ENCODE measurements around the gene MPZL1.
"Not testable (repeated sequence)": the region's sequence is repeated elsewhere in the genome, so short reads cannot be mapped to it uniquely, and the experiment has no call there.

Gene MPZL1

DNA sequence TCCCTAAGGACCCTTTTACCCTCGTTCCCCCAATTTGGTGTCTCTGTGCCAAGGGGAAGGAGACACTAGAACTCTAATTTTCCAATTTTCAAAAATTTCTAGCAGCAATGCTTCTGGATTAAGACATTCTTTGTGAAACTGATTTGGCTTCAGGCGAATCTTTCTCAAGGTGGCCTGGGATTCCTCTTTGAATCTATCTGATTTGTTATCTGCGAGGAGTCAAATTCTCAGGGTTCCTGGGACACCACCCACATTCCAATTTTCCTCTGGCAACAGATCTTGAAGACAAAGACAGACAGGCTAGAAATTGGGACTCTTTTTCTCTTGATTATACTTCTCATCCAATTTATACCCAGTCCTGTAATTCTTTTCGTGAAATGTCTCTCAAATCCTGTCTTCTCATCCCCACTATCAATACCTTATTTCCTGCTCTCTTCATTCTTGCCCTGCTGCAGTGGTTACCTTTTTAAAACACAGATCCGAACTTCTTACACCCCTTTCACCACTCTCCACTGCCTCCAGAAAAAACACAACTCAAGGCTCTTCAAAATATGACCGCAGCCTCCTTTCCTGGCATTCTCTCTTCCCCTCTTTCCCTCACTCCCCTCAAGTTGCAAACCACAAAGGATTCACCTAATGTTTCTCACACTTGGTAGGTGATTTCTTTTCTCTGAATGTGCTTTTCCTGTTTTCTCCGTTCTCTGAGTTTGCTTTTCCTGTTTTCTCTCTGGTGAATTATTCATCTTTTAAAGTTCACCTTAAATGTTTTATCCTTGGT is 2.7 kb upstream of the MPZL1 start:
- no peak for DNase-seq

DNA sequence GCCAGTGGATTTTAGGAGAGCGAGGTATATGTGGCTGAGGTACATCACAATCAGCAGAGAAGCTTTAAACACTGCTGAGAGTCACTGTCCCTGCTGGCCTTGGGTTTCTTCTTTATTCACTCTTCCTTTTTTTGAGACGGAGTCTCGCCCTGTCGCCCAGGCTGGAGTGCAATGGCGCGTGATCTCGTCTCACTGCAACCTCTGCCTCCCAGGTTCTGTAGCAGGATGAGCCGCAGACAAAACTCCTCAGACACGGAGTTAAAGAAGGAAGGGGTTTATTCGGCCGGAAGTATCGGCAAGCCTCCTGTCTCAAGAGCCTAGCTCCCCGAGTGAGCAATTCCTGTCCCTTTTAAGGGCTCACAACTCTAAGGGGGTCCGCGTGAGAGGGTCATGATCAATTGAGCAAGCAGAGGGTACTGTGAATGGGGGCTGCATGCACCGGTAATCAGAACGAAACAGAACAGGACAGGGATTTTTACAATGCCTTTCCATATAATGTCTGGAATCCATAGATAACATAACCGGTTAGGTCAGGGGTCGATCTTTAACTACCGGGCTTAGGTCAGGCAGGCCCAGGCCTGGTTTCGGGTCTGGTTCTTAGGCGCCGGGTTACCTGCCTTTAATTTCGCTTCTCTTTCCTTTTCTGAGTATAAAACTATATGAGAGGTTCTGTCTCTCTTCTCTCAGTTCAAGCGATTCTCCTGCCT is 1.9 kb upstream of the MPZL1 start:
- DNase-seq: not testable (repeated sequence)

DNA sequence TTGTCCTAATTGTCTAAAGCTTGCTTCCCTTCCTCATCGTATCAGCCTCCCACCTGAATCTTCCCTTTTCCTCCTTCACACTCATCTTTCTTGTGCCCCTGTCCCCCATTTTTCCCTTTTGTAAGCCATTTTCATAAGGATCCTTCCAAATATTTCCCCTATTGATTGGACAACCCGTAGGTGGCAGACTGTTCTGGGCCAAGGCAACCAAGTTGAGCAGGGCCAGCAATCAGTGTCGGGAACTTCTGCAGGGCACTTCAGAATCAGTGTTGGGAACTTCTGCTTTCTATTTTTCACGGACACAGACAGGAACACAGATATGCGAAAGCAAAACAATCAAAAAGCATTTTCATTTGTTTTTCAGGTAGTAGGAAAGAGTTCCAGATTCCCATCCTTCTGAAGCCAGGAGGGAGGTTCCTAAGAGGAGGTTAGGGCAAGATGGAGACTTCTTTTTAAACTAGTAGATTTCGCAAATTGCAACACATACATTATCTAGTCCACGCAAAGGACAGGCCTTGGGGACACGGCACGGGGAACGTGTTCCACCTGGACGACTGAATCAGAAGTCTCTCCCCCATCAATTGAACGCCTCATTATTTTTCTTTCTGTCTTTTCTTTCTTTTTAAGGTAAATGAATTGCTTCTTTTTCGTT is 691 bp upstream of the MPZL1 start:
- no peak for DNase-seq

DNA sequence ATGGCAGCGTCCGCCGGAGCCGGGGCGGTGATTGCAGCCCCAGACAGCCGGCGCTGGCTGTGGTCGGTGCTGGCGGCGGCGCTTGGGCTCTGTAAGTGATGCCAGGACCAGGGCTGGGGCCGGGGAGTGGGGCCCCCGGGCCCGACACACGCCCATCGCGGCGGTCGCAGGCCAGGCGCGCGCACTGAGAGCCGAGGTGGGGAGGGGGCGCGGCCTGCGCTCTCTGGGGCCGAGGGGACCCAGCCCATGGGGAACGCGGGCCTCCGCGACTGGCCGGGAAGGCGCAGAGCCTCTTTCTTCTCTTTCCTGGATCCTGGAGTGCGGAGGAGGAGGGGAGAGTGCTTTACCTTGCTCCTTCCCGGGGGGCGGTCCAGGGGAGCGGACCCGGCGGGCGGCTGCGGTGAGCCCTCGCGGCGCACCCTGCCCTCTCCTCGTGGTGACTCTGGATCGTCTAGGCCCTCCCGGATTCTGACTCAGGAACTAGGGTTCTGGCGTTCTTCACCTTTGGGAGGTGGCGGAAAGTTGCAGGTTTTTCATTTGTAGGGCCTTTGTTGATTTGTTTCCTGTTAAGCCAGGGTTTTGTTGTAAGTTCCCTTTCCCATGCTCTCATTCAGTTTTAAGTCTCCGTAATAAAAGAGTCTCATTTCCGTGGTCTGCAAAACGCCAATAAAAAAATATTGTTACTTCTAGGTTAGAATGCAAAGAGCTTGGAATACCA is 529 bp downstream of the MPZL1 start:
- DNase-seq: peak; percentile 99

DNA sequence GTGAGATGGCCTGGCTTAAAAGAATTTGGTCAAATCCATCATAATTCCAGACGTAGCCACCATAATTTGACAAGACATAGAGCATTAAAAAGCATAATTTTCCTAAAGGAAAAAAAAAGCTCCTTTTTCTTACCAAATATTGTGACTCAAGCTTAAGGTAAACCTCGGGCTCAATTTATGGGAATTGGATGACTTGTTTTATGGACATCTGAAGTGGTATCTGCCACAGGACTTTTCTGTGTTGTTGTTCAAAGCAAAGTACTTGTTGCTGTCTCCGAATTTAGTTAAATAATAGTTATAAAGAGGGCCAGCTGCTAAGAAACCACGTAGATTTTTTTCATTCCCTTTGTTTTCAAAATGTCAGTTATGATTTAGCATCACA is 1.1 kb downstream of the MPZL1 start:
- no peak for DNase-seq

DNA sequence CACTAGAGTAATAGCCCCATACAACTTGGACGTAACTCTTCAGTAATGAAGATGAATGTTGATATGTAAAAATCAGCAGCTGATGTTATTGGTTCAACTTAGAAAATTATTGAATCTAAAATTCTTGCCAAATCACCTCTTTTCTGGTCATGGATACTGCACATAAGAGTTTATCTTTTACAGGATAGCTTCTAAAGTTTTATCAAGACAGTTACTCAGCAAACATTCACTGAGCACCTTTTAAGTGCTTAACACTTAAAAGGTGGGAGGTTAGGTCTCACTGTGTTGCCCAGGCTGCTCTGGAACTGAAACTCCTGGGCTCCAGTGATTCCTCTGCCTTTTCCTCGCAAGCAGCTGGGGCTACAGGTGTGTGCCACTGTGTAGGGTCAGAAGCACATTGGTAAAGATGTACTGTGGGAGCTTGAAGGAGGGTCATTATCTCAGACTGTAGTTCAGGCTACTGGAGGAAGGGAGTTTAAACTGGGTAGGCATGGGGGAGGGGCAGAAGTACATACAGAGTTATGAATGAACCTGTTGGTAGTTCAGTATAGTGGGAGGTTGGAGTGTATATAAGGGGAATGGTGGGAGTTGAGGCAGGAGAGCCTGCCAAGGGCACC is 2.0 kb downstream of the MPZL1 start:
- DNase-seq: no peak

DNA sequence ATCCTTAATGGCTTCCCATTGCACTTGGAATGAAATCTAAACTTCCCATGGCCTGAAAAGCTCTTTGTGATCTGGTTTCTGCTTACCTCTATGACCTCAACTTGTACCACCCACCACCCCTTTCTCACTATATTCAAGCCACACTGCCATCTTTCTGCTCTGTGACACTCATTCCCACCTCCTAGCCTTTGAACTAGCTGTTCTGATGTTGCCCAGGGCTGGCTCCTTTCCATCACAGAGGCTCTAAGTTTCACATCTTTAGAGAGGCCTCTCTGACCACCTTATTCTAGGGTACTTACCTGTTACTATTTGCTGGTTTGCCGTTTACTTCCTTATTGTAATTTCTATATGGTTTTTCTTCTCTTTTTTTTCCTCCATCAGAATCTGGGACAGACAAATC is 4.2 kb downstream of the MPZL1 start:
- DNase-seq: no peak

DNA sequence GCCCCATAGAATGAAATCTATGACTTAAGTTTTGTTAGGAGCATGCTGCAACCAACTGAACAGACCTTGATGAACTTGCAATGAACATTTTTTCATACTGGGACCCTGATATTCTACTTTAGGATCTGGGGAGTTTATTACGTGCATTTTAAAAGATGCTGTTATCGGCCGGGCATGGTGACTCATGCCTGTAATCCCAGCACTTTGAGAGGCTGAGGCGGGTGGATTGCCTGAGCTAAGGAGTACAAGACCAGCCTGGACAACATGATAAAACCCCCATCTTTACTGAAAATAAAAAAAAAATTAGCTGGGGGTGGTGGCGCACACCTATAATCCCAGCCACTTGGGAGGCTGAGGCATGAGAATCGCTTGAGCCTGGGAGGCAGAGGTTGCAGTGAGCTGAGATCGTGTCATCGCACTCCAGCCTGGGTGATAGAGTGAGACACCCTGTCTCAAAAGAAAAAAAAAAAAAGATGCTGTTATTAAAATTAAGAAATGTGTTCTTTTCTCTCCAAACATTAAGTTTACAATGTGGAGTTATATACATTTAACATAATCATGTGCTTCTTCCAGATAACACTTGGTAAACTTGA is 7.1 kb downstream of the MPZL1 start:
- DNase-seq: no peak

DNA sequence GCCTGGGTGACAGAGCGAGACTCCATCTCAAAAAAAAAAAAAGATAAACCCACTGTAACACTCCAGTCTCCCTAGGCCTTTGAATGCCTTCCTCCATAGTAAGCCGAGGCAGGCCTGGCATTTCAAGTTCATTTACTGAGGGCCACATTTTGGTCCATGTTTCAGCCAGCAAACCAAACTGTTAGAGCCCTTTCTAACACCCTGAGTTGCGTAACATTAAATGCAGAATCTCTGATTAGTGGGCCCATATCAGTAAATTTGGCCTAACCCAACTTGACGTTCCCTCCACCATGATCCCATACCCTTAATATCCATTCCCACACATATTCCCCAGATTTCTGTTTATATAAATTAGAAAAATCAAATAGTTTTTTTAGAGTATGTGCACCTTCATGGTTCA is 12.4 kb downstream of the MPZL1 start:
- DNase-seq: no peak

DNA sequence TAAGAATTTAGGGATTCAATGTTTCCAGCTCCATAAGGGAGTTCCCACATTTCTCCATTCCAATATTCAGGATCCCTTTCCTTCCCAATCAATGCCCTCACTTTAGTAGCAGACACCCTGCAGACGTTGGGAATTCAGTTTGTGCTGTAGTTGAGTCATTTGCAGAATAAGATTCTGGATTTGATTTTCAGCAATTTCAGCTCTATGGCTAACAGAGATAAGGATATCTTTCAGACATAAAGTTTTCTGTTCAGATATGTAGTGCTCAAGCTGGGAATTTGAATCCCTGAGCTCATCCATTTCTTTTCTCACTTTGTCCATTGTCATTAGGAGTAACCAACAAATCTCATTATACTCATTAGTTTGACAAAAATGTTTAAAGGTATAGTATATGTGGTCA is 13.1 kb downstream of the MPZL1 start:
- no peak for DNase-seq

DNA sequence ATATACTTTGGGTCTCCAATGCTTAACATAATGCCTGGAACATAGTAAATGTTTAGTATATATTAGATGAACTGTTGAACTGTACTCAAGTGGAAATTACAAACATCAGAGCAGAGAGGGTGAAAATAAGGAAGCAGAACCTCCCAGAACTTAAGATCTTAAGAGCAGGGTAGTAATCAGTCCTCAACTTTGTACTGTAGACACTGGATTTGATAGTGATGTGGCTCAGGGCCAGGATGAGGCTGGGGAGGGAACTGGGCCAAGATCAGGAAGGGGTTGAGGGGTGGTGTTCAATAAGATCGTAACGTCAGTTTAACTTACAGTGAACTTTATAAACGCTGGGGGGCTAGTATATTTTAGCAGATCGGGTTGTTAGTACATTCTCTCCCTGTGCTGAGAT is 15.4 kb downstream of the MPZL1 start:
- DNase-seq: no peak

DNA sequence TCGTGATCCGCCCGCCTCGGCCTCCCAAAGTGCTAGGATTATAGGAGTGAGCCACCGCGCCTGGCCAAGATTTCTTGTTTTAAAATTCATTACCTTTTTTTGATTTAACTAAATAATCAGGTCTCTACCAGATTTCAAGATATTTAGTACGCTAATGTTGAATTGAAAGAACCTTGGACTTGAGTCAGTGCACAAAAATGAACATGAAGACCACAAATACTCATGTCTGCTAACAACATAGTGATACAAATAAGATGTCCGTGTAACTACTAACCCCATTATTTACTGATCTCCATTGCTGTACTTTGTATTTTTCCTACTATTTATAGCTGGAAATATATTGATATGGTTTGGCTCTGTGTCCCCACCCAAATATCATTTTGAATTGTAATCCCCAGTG is 16.4 kb downstream of the MPZL1 start:
- no peak for DNase-seq

DNA sequence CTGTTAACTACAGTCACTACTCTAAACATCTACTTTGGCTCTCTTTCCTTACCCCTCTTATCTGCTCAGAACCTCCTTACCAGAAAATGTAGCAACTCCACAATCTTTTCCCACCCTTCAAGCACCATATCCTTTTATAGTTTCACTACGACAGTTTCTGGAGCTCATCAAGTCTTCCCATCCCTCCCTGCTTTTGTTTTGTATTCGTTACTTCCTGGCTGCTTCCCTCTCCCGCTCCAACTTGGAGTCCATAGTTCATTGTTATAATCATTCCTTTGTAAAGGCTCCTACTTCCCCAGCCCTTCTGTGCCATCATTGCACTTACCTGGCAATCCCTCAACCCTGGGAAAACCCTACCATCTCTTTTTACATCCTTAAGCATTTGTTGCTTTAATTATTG is 18.0 kb downstream of the MPZL1 start:
- no peak for DNase-seq

DNA sequence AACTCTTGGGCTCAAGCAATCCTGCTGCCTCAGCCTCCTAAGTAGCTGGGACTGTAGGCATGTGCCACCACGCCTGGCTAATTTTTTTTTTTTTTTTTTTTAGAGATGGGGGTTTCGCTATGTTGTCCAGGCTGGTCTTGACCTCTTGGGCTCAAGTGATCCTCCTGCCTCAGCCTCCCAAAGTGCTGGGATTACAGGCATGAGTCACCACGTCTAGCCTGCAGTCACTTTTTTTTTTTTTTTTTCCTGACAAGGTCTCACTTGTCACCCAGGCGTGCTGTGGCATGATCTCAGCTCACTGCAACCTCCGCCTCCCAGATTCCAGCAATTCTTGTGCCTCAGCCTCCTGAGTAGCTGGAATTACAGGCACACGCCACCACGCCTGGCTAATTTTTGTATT is 19.3 kb downstream of the MPZL1 start:
- DNase-seq: not testable (repeated sequence)

DNA sequence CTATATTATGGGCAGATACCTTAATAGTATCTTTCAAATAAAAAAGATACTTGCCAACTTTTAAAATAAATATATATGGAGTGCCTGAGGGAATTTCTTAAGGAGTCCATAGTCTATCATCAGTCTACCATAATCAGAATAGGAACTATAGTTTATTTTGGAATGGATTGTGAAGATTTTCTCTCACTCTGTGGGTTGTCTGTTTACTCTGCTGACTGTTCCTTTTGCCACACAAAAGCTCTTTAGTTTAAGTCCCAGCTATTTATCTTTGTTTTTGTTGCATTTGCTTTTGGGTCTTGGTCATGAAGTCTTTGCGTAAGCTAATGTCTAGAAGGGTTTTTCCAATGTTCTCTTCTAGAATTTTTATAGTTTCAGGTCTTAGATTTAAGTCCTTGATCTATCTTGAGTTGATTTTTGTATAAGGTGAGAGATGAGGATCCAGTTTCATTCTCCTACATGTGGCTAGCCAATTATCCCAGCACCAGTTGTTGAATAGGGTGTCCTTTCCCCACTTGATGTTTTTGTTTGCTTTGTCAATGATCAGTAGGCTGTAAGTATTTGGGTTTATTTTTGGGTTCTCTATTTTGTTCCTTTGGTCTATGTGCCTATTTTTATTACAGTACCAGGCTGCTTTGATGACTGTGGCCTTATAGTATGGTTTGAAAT is 20.7 kb downstream of the MPZL1 start:
- not testable (repeated sequence) for DNase-seq

DNA sequence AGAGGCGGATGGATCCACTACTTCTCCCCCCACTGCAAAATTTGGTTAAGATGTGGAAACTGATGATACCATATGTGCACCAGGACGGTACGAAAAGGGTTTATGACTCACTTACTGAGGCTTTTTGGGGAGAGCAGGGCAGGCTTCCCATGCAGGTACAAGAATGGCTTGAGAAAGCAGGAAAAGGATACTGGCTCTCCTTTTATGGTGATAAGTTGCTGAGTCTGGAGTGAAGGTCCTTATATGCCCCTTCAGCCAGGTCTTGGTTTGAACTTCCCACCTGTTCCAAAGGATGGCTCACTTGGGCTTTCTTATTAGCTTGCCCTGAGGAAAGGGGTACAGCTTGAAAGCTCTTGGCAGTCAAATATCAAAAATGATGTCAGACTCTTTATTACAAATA is 23.1 kb downstream of the MPZL1 start:
- no peak for DNase-seq

DNA sequence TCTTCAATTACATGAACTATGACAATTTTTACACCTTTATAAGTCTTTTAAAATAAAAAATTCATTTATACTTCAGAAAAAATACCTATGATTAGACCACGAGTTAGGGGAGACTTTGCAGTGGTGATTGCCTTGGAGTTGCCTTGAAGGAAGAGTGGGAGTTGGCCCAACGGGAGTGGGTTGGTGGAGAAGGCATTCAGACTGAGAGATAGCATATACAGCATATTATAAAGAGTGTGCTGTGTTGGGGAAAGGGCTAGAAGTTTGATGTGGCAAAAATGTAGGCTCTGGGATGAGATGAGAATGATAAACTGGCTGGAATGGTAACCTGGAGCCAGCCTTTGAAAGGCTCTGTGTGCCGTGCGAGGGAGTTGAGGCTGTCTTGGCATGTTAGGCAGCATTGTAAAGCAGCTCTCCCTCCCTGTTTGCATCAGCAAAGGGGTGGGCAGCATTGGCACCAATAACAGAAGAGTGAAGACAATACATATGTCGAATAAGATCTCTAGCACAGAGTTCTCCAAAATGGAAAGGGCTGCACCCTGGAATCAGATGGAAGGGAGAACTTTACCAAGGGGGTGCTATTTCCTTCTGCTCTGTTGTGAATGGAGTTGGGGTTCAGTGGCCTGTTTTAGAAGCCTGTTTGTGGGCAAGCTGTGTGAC is 24.4 kb downstream of the MPZL1 start:
- DNase-seq: no peak

DNA sequence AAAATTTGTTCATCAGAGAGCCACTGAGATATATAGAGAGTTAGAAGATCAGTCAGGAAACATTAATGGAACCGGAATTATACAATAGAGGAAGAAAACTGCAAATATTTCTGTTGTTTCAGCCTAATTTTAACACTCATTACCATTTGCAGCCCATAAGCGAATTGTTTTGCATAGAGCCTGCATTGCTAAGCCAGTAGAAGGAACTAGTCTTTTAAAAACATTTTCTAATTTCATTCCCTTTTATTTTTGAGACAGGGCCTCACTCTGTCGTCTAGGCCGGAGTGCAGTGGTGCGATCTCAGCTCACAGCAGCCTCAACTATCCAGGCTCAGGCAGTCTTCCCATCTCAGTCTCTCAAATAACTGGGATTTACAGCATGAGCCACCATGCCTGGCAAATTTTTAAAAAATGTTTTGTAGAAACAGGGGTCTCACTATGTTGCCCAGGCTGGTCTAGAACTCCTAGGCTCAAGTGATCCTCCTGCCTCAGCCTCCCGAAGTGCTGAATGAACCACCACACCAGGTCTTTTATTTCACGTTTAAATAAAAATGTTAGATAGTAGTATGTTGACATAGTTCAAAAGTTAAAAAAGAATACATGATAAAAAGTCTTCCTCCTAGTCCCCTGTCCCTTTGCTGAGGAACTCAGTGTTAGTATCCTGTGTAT is 25.3 kb downstream of the MPZL1 start:
- DNase-seq: no peak

DNA sequence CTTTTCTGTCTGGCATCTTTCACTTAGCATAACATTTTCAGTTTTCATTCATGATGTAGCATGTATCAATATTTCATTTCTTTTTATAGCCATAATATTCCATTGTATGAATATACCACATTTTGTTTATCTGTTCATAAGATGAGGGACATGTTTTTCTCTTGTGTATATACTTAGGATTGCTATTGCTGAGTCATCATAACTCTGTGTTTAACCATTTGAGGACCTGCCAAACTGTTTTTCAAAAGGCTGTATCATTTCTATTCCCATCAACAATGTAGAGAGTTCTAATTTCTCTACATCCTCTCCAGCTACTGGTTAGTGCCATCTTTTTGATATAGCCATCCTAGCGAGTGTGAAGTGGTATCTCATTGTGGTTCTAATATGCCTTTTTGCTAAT is 26.2 kb downstream of the MPZL1 start:
- no peak for DNase-seq

DNA sequence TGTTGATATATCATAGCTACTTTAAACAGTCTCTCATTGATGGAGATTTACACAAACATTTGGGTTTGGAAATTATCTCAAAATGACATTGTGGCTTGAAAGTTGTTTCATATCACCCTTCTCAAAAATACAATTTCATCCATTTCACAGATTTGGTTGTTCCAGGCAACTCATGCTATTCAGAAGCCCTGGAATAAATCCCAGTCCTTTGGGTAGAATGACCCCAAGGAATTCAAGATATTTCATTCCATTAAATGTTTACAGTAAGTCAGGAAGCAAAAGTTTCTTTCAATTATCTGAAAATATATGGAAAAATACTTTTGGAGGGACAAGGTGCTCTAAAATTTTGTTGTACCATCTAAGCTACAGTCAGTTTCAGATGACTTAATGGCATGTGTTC is 27.1 kb downstream of the MPZL1 start:
- DNase-seq: no peak
